SIG-M5 treated with dmso at 0.1 percent for 504 hours (cell line): Measurements from ENCODE around the gene KYAT1.
"Not testable (repeated sequence)": the region's sequence is repeated elsewhere in the genome, so short reads cannot be mapped to it uniquely, and the experiment has no call there.

ENCODE experiments used
- DNase-seq: peaks from one replicate; lab custom pipeline; 2025; ENCODE audit not compliant: unreplicated experiment; lab: John Stamatoyannopoulos, UW

Gene KYAT1

DNA sequence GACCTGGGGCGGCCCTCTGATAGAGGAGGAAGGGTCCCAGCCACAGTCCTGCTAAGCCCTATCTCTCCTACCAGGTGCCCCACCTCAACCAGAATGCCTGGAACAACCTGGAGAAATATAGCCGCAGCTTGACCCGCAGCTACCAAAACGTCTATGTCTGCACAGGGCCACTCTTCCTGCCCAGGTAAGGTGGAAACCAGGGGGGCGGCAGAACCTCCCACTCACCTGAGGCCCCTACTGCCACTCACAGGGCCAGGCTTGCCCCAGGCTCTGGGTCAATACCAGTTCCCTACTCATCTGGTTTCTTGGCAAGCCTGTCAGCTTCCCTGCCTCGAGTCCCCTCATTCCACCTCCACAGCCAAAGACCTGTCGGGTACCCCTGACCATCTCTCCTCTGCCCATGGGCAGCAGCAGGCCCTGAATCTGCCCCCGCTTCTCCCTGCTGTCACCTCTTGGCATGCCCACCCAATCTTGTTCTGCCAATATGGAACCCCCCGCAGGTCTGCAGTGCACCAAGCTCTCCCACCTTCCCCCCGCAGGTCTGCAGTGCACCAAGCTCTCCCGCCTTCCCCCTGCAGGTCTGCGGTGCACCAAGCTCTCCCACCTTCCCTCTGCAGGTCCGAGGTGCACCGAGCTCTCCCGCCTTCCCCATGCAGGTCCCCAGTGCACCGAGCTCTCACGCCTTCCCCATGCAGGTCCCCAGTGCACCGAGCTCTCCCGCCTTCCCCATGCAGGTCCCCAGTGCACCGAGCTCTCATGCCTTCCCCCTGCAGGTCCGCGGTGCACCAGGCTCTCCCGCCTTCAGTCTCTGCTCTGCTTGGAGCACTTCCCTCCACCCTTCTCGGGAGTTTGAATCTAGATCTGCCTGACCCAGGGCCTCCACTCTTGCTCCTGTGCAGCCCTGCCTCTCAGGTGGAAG is 60.8 kb downstream of the KYAT1 start:
- DNase-seq: no peak

DNA sequence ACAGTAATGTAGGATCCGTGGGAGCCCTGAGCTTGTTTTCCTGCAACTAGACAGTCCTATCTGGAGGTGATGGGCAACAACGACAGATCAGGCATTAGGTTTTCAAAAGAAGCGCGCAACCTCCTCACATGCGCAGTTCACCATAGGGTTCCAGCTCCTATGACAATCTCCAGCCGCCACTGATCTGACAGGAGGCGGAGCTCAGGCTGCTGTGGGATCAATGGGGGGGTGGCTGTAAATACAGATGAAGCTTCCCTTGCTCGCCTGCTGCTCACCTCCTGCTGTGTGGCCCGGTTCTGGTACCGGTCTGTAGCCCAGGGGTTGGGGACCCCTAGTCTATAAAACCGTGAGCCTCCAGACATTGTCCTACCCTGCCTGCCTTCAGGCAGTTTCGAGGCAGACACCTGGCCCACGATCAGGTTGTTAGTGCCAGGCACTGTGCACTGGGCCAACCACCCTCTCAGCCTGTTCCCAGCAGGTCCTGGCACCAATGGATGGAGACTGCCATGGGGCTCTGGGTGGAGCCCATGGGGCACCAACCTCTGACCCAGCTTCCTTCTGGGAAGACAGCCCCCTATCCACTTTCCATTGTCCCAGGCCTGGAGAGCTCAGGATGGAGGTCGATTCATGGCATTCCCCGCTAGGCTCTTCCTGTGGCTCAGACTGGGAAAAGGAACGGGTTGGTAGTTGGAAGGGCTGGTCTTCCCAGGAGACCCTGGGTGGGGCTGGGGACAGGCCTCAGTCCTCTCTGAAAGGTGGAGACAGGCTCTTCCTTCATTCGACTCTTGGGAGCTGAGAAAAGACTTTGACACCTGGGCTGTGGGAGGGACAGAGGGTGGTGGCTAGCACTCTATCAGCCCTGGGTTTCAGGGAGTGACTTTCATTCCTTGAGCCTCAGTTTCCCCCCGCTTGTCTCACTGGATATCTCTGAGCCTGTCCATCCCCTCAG is 61.8 kb downstream of the KYAT1 start:
- DNase-seq: peak; percentile 56

- DNase-seq: no peak
Measured at GRCh38 chr9:128818839-128819715, 62.7 kb downstream of the KYAT1 start.

GRCh38 chr9:128818099-128818838 is 63.5 kb downstream of the KYAT1 start, which contains the start of gene ENDOG:
ENDOG (plus strand) TSS chr9:128818500; CDS start chr9:128818685, 185 bp downstream.
- DNase-seq: peak; percentile 90

DNA sequence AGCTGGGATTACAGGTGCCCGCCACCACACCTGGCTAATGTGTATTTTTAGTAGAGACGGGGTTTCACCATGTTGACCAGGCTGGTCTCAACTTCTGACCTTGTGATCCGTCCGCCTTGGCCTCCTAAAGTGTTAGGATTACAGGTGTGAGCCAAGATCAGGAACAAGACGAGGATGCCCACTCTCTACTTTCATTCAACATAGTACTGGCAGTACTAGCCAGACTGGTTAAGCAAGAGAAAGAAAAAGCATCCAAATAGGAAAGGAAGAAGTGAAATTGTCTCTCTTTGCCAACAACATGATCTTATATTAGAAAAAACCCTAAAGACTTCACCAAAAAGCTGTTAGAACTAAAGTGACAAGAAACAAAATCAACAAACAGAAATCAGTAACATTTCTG is 70.9 kb downstream of the KYAT1 start:
- DNase-seq: no peak

DNA sequence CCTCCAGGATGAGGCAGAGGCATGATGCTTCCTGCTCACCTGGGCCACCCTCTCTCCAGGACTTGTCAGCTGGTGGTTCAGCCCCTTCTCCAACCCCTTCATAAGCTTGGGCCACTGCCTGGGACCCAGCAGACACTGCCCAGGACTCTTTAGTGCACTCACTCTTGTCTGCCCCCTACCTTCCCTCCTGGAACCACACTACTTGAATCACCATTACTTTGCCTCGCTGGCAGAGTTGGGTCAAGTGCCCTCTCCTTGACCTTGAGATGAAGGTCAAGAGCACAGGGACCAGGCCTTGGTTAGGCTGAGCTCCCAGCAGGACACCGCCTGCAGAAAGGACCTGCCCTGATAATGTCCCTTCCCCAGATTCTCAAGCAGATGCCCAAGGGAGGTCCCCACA is 71.9 kb downstream of the KYAT1 start:
- DNase-seq: no peak

GRCh38 chr9:128809036-128809599 is 72.6 kb downstream of the KYAT1 start:
- DNase-seq: no peak

GRCh38 chr9:128808543-128808942 is 73.2 kb downstream of the KYAT1 start:
- DNase-seq: no peak

GRCh38 chr9:128807827-128808226 is 73.9 kb downstream of the KYAT1 start:
- DNase-seq: no peak

DNA sequence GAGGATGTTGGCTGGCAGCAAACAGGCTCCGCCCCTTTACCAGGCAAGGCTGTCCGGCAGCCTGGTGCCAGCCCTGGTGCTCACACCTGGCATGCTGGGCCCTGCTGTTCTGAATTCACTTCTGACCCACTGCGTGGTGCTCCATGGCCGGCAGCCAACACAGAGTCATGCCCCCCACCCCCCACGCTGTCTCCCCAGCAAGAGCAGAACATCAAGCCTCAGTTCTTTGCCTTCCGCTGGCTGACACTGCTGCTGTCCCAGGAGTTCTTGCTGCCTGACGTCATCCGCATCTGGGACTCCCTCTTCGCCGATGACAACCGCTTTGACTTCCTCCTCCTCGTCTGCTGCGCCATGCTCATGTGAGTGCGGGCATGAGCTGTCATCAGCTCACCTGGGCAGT is 76.1 kb downstream of the KYAT1 start:
- no peak for DNase-seq

GRCh38 chr9:128802482-128802881 is 79.3 kb downstream of the KYAT1 start:
- no peak for DNase-seq

DNA sequence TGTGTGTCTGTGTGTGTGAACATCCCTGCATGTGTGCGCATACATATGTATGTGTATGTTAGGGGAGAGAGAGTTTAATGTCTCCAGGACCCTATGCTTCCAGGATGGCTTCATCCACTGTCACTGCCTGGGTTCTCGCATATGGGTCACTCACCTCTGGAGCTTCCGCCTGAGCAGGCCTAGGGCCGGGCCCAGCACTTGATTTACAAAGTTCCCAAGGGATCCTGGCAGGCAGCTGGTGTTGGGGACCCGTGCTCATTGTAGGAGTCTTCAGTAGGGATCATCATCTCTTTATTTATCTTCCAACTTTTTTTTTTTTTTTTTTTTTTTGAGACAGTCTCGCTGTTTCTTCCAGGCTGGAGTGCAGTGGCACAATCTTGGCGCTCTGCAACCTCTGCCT is 81.7 kb downstream of the KYAT1 start:
- no peak for DNase-seq

- no peak for DNase-seq
Measured at GRCh38 chr9:128798896-128799295, 82.9 kb downstream of the KYAT1 start.

DNA sequence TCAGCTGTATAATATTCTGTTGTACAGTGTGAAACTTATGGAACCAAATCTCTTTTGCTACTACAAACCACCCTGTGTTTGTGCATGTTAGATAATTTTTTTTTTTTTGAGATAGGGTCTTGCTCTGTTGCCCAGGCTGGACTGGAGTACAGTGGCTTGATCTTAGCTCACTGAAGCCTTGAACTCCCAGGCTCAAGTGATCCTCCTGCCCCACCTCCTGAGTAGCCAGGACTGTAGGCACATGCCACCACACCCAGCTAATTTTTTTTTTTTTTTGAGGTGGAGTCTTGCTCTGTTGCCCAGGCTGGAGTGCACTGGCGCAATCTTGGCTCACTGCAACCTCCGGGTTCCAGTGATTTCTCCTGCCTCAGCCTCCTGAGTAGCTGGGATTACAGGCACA is 86.8 kb downstream of the KYAT1 start:
- DNase-seq: not testable (repeated sequence)

DNA sequence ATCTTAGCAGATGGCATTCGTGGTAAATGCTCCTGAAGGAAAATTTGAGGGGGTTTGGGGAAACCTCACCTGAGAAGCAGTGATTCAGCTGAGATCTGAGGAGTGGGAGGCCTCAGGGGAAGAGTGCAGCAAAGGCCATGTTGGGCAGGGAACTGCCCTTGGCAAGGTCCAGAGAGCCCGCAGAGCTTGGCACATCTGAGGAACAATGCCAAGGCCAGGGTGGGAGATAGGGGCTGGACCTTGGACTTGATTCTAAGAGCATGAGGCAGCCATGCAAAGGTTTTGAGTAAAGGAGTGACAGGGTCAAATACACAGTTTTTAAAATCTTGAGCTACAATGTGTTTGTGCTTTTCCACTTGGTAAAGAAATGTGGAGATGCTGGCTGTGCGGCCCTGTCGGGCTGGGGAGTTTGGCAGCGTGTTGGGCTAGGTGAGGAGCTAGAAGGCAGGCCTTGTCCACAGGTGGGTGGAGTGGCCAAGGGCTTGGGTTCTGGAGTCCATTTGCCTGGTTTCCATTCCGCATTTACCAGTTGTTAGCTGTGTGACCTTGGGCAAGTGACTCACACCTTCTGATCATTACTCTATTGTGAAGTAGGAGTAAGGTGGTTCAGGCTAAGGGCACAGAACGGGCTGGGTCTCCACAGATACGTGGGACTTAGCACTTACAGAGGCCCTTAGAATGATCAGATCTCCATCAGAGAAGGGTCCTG is 88.6 kb downstream of the KYAT1 start:
- no peak for DNase-seq

GRCh38 chr9:128792134-128792533 is 89.6 kb downstream of the KYAT1 start:
- DNase-seq: no peak

DNA sequence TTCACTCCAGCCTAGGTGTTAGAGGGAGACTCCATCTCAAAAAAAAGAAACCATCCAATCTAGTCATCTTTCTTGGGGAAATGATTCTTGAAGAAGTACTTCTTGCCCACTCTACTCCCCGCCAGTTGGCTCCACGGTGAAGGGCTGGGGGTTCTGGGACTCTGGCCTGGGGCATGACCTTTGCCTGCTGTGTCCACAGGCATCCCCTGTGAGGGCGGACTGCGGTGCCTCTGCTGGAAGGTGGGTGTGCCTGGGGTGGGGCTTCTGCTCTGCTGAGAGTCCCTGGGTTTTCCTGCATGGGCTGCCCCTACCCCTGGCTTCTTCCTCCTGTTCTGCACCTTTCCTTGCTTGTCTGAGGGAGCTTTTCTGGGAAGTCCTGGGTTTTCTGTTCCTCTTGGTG is 91.2 kb downstream of the KYAT1 start:
- DNase-seq: no peak

DNA sequence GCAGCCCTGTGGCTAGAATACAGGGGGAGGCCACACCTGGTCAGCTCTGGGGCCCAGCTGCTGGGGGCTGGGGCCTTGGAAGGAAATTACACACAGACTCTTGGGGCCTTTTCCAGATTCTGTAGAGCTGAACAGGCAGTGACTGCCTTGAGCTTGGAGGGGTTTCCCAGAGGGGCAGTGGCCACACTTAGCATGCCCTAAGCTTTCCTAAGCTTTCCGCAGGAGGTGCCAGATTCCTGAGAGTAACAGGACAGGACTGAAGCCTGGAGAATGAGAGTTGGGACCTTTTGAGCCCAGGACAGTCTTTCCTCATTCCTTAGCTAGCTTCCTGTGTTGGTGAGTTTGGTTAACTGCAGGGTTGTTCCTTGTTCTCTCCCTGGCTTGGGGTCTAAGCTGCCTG is 93.3 kb downstream of the KYAT1 start:
- no peak for DNase-seq

DNA sequence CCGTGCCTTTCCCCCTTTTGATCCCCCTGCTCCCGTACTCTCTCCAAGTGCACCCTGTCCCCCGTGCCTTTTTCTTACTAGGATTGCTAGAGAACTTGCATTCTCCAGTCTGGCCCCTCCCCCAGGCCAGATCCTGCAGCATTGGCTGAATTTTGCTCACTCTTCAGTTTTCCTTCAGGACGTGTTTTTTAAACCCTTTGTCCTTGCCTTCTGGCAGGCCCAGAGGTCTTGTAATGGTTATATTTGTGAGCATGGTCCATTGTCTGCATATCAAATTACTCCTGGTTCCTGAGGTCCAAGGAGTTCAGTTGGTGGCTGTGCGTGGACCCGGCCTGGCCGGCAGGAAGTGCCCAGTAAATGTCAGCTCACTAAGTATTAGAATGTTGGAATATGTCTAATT is 94.1 kb downstream of the KYAT1 start:
- no peak for DNase-seq
